C1 segment of cervical spinal cord (tissue), 14 donors: Measurements from ENCODE around the gene SLC12A3.

Source experiments
- DNase-seq, 14 donors: peaks; one replicate each; lab custom pipeline; 2025; lab: John Stamatoyannopoulos, UW

SLC12A3 gene

GRCh38 chr16:56864960-56865359 lies at the start of gene SLC12A3:
Gene SLC12A3 (plus strand): TSS chr16:56865207. CDS start chr16:56865236, 29 bp downstream.
- DNase-seq: no peak

GRCh38 chr16:56815721-56816120 lies 49.3 kb upstream of the SLC12A3 start:
- peak in 6 of 14 donors; percentile 1 to 35 (median 16) for DNase-seq

- no peak for DNase-seq
Observed at GRCh38 chr16:56817056-56817455, 48.0 kb upstream of the SLC12A3 start.

GRCh38 chr16:56817938-56818337 lies 47.1 kb upstream of the SLC12A3 start:
- DNase-seq: no peak

- no peak for DNase-seq
Observed at GRCh38 chr16:56823081-56823733, 41.8 kb upstream of the SLC12A3 start.

- DNase-seq: peak in 8 of 14 donors; percentile 12 to 52 (median 34)
Observed at GRCh38 chr16:56824331-56824730, 40.7 kb upstream of the SLC12A3 start.

GRCh38 chr16:56824804-56825203 lies 40.2 kb upstream of the SLC12A3 start:
- no peak for DNase-seq

GRCh38 chr16:56825826-56826225 lies 39.2 kb upstream of the SLC12A3 start:
- no peak for DNase-seq

GRCh38 chr16:56828647-56829046 lies 36.4 kb upstream of the SLC12A3 start:
- DNase-seq: no peak

GRCh38 chr16:56830669-56831068 lies 34.3 kb upstream of the SLC12A3 start:
- no peak for DNase-seq

- no peak for DNase-seq
Observed at GRCh38 chr16:56832768-56833167, 32.2 kb upstream of the SLC12A3 start.

- DNase-seq: no peak
Observed at GRCh38 chr16:56833243-56833970, 31.6 kb upstream of the SLC12A3 start.

GRCh38 chr16:56835320-56835719 lies 29.7 kb upstream of the SLC12A3 start:
- no peak for DNase-seq

GRCh38 chr16:56836410-56837230 lies 28.4 kb upstream of the SLC12A3 start:
- no peak for DNase-seq

- no peak for DNase-seq
Observed at GRCh38 chr16:56838622-56839337, 26.2 kb upstream of the SLC12A3 start.

GRCh38 chr16:56841233-56841632 lies 23.8 kb upstream of the SLC12A3 start:
- no peak for DNase-seq

- no peak for DNase-seq
Observed at GRCh38 chr16:56841659-56842058, 23.3 kb upstream of the SLC12A3 start.

GRCh38 chr16:56842133-56842532 lies 22.9 kb upstream of the SLC12A3 start:
- DNase-seq: no peak

GRCh38 chr16:56844056-56844455 lies 21.0 kb upstream of the SLC12A3 start:
- DNase-seq: no peak

GRCh38 chr16:56847173-56847910 lies 17.7 kb upstream of the SLC12A3 start:
- peak in 1 of 14 donors; percentile 16 for DNase-seq
